ENCODE results near the gene ZNF117.
"Not testable (repeated sequence)": the region's sequence is repeated elsewhere in the genome, so short reads cannot be mapped to it uniquely, and the experiment has no call there.

The ZNF117 gene

GRCh38 chr7:64993901-64994300 lies 3.1 kb upstream of the ZNF117 start:
- Histone ChIP-seq H3K4me3 (ENCODE audit: low read length) (no peak overlapping the region), H3K4me1 (ENCODE audit: control insufficient read depth, insufficient read depth, low read length) (peaks cover 28% of the 10 kb centered on the region), H3K27me3 (replicated peaks; ENCODE audit: control insufficient read depth, insufficient read depth, low read length) (no peaks in the 10 kb centered on the region), H3K36me3 (ENCODE audit: control insufficient read depth, insufficient read depth, low read length, severe bottlenecking) (peaks cover 68% of the 10 kb centered on the region), H3K9ac (ENCODE audit: low read length) (no peak overlapping the region), H3K9me3 (ENCODE audit: control insufficient read depth, low read length) (peaks cover 7% of the 10 kb centered on the region)
- no peak for DNase-seq (ENCODE audit: low read depth)

DNA sequence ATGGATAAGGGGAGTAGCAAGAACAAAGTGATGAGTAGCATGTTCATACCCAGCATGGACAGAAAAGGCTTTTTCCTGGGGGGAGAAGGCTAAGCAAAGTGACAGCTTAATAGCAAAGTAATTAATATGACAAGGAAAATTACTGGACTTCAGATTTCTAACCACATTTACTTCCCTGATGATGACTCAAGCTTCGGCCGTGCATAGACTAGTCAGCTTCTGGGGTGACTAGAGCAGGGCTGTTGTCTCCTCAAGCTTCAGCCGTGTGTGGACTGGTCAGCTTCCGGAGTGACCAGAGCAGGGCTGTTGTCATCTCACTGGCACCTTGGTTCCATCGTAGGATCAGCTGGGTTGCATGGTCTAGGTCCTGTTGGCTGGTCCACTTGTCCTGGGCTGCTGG lies 2.1 kb upstream of the ZNF117 start:
- Histone ChIP-seq H3K9me3 (ENCODE audit: control insufficient read depth, low read length) (peaks cover 7% of the 10 kb centered on the region), H3K4me3 (ENCODE audit: low read length) (no peak overlapping the region), H3K36me3 (ENCODE audit: control insufficient read depth, insufficient read depth, low read length, severe bottlenecking) (peaks cover 70% of the 10 kb centered on the region)

DNA sequence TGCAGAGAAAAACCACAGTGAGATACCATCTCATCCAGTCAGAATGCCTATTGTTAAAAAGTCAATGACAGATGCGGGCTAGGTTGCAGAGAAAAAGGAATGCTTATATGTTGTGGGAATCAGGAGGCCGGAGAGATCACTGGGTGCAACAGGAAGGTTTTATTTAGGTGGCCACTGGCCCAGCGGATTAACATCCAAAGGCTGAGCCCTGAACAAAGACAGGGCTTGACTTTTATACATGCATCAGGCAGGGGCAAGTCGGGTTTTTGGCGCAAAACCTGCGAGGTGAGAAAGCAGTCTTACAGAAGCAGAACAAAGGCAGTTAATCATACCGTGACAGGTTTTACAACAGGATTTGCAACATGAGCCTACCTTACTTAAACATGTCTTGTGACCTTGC lies 620 bp downstream of the ZNF117 start:
- peaks cover 11% of the 10 kb centered on the region for H3K4me1 ChIP-seq (ENCODE audit: control insufficient read depth, insufficient read depth, low read length)
- H3K36me3 ChIP-seq (ENCODE audit: control insufficient read depth, insufficient read depth, low read length, severe bottlenecking): peaks cover 82% of the 10 kb centered on the region

More for the DNA sequence above, 2.1 kb upstream of the ZNF117 start:
- H3K27me3 ChIP-seq (replicated peaks; ENCODE audit: control insufficient read depth, insufficient read depth, low read length): no peaks in the 10 kb centered on the region
- H3K4me1 ChIP-seq (ENCODE audit: control insufficient read depth, insufficient read depth, low read length): peaks cover 22% of the 10 kb centered on the region
- no peak for DNase-seq (ENCODE audit: low read depth)
- no peak overlapping the region for H3K9ac ChIP-seq (ENCODE audit: low read length)

DNA sequence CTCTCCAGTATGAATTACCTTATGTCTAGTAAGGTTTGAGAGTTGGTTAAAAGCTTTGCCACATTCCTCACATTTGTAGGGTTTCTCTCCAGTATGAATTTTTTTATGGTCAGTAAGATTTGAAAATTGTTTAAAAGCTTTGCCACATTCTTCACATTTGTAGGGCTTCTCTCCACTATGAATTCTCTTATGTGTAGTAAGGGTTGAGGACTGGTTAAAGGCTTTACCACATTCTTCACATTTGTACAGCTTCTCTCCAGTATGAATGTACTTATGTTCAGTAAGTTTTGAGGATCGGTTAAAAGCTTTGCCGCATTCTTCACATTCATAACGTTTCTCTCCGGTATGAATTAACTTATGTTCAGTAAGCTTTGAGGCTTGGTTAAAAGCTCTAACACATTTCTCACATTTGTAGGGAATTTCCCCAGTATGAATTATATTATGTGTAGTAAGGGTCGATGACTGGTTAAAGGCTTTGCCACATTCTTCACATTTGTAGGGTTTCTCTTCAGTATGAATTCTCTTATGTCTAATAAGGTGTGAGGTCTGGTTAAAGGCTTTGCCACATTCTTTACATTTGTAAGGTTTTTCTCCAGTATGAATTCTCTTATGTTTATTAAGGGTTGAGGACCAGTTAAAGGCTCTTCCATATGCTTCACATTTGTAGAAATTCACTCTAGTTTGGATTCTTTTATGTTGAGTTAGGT lies 12.2 kb downstream of the ZNF117 start:
- Histone ChIP-seq H3K27me3 (replicated peaks; ENCODE audit: control insufficient read depth, insufficient read depth, low read length) (no peaks in the 10 kb centered on the region), H3K9ac (ENCODE audit: low read length) (no peak overlapping the region), H3K36me3 (ENCODE audit: control insufficient read depth, insufficient read depth, low read length, severe bottlenecking) (peaks cover 96% of the 10 kb centered on the region), H3K4me1 (ENCODE audit: control insufficient read depth, insufficient read depth, low read length) (no peaks in the 10 kb centered on the region), H3K4me3 (ENCODE audit: low read length) (peak overlapping the region; percentile 70), H3K9me3 (ENCODE audit: control insufficient read depth, low read length) (peaks cover 99% of the 10 kb centered on the region)
- no peak for DNase-seq (ENCODE audit: low read depth)

More for the DNA sequence above, 620 bp downstream of the ZNF117 start:
- H3K4me3 ChIP-seq (ENCODE audit: low read length): no peak overlapping the region
- DNase-seq (ENCODE audit: low read depth): no peak
- no peak overlapping the region for H3K9ac ChIP-seq (ENCODE audit: low read length)
- no peaks in the 10 kb centered on the region for H3K27me3 ChIP-seq (replicated peaks; ENCODE audit: control insufficient read depth, insufficient read depth, low read length)
- peaks cover 29% of the 10 kb centered on the region for H3K9me3 ChIP-seq (ENCODE audit: control insufficient read depth, low read length)

GRCh38 chr7:64965594-64965993 lies 25.2 kb downstream of the ZNF117 start:
- no peak overlapping the region for H3K4me3 ChIP-seq (ENCODE audit: low read length)
- peaks cover 16% of the 10 kb centered on the region for H3K36me3 ChIP-seq (ENCODE audit: control insufficient read depth, insufficient read depth, low read length, severe bottlenecking)
- peaks cover 30% of the 10 kb centered on the region for H3K9me3 ChIP-seq (ENCODE audit: control insufficient read depth, low read length)
- DNase-seq (ENCODE audit: low read depth): no peak
- no peaks in the 10 kb centered on the region for H3K4me1 ChIP-seq (ENCODE audit: control insufficient read depth, insufficient read depth, low read length)
- no peaks in the 10 kb centered on the region for H3K27me3 ChIP-seq (replicated peaks; ENCODE audit: control insufficient read depth, insufficient read depth, low read length)
- no peak overlapping the region for H3K9ac ChIP-seq (ENCODE audit: low read length)

GRCh38 chr7:64959072-64959747 lies 31.6 kb downstream of the ZNF117 start:
- Histone ChIP-seq H3K27me3 (replicated peaks; ENCODE audit: control insufficient read depth, insufficient read depth, low read length) (no peaks in the 10 kb centered on the region), H3K4me3 (ENCODE audit: low read length) (no peak overlapping the region), H3K9me3 (ENCODE audit: control insufficient read depth, low read length) (no peaks in the 10 kb centered on the region), H3K36me3 (ENCODE audit: control insufficient read depth, insufficient read depth, low read length, severe bottlenecking) (no peaks in the 10 kb centered on the region), H3K4me1 (ENCODE audit: control insufficient read depth, insufficient read depth, low read length) (no peaks in the 10 kb centered on the region), H3K9ac (ENCODE audit: low read length) (no peak overlapping the region)
- no peak for DNase-seq (ENCODE audit: low read depth)

DNA sequence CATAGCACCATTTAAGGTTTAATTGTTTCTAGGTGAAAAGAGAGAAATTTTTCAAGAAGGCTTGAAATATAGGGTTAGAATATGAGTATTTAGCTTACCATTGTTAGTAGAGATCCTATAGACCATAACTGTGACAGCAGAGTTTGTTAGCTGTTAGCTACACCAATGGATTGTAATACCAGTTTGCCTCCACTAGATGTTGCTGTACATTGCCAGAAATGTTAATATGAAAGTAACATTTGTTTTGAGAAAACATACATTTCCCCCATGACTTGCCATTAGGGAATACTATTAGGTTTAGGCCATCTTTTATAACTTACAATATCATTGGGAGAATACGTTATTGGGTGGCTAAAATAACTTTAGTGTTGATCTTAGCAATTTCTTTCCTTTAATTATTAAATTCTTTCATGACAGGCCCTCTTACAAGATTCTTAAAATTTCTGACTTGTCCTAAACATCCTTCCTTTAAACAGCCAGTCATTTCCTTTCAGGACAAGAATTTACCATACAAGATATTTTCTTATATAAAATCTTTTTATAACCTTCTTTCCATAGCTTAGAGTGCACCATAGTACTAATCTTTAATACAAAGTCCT lies 39.5 kb downstream of the ZNF117 start:
- Histone ChIP-seq H3K4me3 (ENCODE audit: low read length) (no peak overlapping the region), H3K36me3 (ENCODE audit: control insufficient read depth, insufficient read depth, low read length, severe bottlenecking) (no peaks in the 10 kb centered on the region), H3K4me1 (ENCODE audit: control insufficient read depth, insufficient read depth, low read length) (peaks cover 4% of the 10 kb centered on the region), H3K9ac (ENCODE audit: low read length) (no peak overlapping the region), H3K9me3 (ENCODE audit: control insufficient read depth, low read length) (no peaks in the 10 kb centered on the region), H3K27me3 (replicated peaks; ENCODE audit: control insufficient read depth, insufficient read depth, low read length) (peaks cover 15% of the 10 kb centered on the region)
- DNase-seq (ENCODE audit: low read depth): peak; percentile 82

DNA sequence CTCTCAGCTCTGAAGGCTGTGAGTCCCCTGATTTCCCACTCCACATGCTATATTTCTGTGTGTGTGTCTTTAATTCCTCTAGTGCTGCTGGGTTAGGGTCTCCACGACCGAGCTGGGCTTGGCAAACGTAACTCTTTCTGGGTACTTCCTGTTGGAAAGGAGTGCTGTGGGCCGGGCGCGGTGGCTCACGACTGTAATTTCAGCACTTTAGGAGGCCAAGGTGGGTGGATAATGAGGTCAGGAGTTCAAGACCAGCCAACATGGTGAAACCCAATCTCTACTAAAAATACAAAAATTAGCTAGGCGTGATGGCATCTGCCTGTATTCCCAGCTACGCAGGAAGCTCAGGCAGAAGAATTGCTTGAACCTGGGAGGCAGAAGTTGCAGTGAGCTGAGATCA lies 40.2 kb downstream of the ZNF117 start:
- DNase-seq (ENCODE audit: low read depth); H3K36me3 ChIP-seq (ENCODE audit: control insufficient read depth, insufficient read depth, low read length, severe bottlenecking); H3K9me3 ChIP-seq (ENCODE audit: control insufficient read depth, low read length); H3K4me1 ChIP-seq (ENCODE audit: control insufficient read depth, insufficient read depth, low read length); H3K9ac ChIP-seq (ENCODE audit: low read length); H3K4me3 ChIP-seq (ENCODE audit: low read length): not testable (repeated sequence)
- H3K27me3 ChIP-seq (replicated peaks; ENCODE audit: control insufficient read depth, insufficient read depth, low read length): peaks cover 15% of the 10 kb centered on the region

- not testable (repeated sequence) for DNase-seq (ENCODE audit: low read depth); H3K4me3 ChIP-seq (ENCODE audit: low read length); H3K9me3 ChIP-seq (ENCODE audit: control insufficient read depth, low read length); H3K9ac ChIP-seq (ENCODE audit: low read length); H3K4me1 ChIP-seq (ENCODE audit: control insufficient read depth, insufficient read depth, low read length); H3K36me3 ChIP-seq (ENCODE audit: control insufficient read depth, insufficient read depth, low read length, severe bottlenecking)
- H3K27me3 ChIP-seq (replicated peaks; ENCODE audit: control insufficient read depth, insufficient read depth, low read length): peaks cover 15% of the 10 kb centered on the region
These were observed 42.1 kb downstream of the ZNF117 start for GRCh38 chr7:64948774-64949173.

DNA sequence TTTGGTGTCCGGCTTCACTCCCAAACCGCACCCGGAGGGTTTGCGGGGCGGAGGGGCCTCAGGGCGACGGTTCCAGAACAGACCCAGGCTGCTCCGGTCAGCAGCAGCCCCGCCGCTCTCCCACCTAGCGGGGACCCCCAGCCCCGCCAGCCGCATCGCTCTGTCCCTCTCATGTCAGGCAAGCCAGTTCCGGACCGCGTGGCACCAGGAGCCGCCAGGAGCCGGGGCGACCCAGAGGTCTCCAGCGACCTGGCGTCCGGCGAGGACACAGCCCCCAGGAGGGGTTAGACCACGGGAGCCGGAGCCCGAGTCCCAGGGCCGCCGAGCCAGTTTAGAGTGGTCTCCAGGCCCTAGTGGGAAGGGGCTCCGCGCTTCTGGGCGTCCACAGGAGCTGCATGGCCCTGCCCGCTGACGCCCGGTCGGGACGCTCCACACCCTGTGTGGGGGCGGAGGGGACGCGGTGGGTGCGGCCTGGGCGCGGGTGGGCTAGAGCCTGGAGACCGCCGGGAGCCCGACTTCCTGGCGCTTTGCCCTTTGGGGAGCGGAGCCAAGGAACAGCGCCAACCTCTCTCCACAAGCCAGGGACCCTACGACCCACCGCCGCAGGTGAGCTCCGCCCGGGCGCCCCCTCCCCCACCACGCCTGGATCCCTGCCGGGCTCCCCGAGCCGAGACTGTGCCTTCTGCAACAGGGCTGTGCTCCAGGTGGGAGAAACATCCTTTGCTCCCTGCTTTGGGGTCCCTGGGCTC lies 43.4 kb downstream of the ZNF117 start:
- H3K9ac ChIP-seq (ENCODE audit: low read length): no peak overlapping the region
- H3K4me3 ChIP-seq (ENCODE audit: low read length): peak overlapping the region; percentile 52
- no peaks in the 10 kb centered on the region for H3K9me3 ChIP-seq (ENCODE audit: control insufficient read depth, low read length)
- H3K36me3 ChIP-seq (ENCODE audit: control insufficient read depth, insufficient read depth, low read length, severe bottlenecking): no peaks in the 10 kb centered on the region
- peak; percentile 7 for DNase-seq (ENCODE audit: low read depth)
- peaks cover 15% of the 10 kb centered on the region for H3K27me3 ChIP-seq (replicated peaks; ENCODE audit: control insufficient read depth, insufficient read depth, low read length)
- peaks cover 4% of the 10 kb centered on the region for H3K4me1 ChIP-seq (ENCODE audit: control insufficient read depth, insufficient read depth, low read length)

DNA sequence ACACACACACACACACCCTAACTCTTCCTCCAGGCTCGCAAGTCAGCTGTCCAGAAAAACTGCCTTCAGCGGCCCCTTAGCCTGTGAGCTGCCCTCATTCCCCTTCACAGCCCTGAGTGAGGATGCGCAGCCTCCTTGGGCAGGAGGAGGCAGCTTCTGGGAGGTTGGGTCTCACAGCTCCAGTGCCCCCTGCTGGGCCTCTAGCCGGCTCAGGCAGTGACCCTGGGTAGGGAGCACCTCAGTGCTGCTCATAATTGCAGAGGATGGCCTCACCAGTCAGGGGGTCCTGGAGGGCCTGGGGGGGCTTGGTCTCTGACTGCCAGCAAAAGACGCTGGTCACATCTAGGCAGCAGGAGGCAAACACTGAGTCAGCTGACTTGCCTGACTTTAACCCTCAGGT lies 44.1 kb downstream of the ZNF117 start:
- no peak overlapping the region for H3K9ac ChIP-seq (ENCODE audit: low read length)
- H3K27me3 ChIP-seq (replicated peaks; ENCODE audit: control insufficient read depth, insufficient read depth, low read length): peaks cover 15% of the 10 kb centered on the region
- no peak for DNase-seq (ENCODE audit: low read depth)
- H3K9me3 ChIP-seq (ENCODE audit: control insufficient read depth, low read length): no peaks in the 10 kb centered on the region
- peaks cover 4% of the 10 kb centered on the region for H3K4me1 ChIP-seq (ENCODE audit: control insufficient read depth, insufficient read depth, low read length)
- no peak overlapping the region for H3K4me3 ChIP-seq (ENCODE audit: low read length)
- H3K36me3 ChIP-seq (ENCODE audit: control insufficient read depth, insufficient read depth, low read length, severe bottlenecking): no peaks in the 10 kb centered on the region
